Endodermal cell (in vitro differentiated cells): Measurements from ENCODE around the gene BPIFA1. TPM values are rescaled to one million over a fixed set of nuclear protein-coding genes. Genes with fewer than 3 reads are reported as not detected.

Source experiments
- DNase-seq: peaks from one replicate; pipeline ENCODE4 v3.0.0-alpha.2; 2017
- H3K27ac ChIP-seq: 2 replicates; pipeline ENCODE4 v1.5.1; 2013; ENCODE audit warnings: mild to moderate bottlenecking, low read depth, low read length, moderate library complexity
- H3K27me3 ChIP-seq: 2 replicates; pipeline ENCODE4 v1.6.1; 2013; ENCODE audit warnings: mild to moderate bottlenecking, low read length, moderate library complexity; ENCODE audit not compliant: insufficient read depth, control insufficient read depth, poor library complexity, severe bottlenecking
- H3K36me3 ChIP-seq: 2 replicates; pipeline ENCODE4 v1.7.0; 2013; ENCODE audit warnings: mild to moderate bottlenecking, low read length, moderate library complexity; ENCODE audit not compliant: control insufficient read depth, insufficient read depth
- H3K4me1 ChIP-seq: one replicate; pipeline ENCODE4 v1.7.0; 2013; ENCODE audit warnings: low read length; ENCODE audit not compliant: control insufficient read depth, insufficient read depth
- H3K4me3 ChIP-seq: 2 replicates; pipeline ENCODE4 v1.5.1; 2013; ENCODE audit warnings: mild to moderate bottlenecking, low read length, moderate library complexity
- H3K9ac ChIP-seq: 2 replicates; pipeline ENCODE4 v1.6.1; 2013; ENCODE audit warnings: mild to moderate bottlenecking, low read length, moderate library complexity; ENCODE audit not compliant: poor library complexity, severe bottlenecking; ENCODE audit errors: extremely low read depth
- H3K9me3 ChIP-seq: 2 replicates; pipeline ENCODE4 v1.6.1; 2013; ENCODE audit warnings: mild to moderate bottlenecking, low read length, moderate library complexity; ENCODE audit not compliant: control insufficient read depth
- H3K27ac Mint-ChIP-seq: 2 replicates; pipeline ENCODE4 v1.8.0; 2020; ENCODE audit warnings: mixed read lengths
- H3K27me3 Mint-ChIP-seq: 2 replicates; pipeline ENCODE4 v1.8.0; 2021; ENCODE audit warnings: mild to moderate bottlenecking, mixed read lengths; ENCODE audit not compliant: insufficient read depth
- H3K36me3 Mint-ChIP-seq: 2 replicates; pipeline ENCODE4 v1.8.0; 2020; ENCODE audit warnings: low read depth, mixed read lengths
- H3K4me1 Mint-ChIP-seq: 2 replicates; pipeline ENCODE4 v1.8.0; 2020; ENCODE audit warnings: mixed read lengths
- H3K4me3 Mint-ChIP-seq: 2 replicates; pipeline ENCODE4 v1.8.0; 2020; ENCODE audit warnings: mild to moderate bottlenecking, moderate library complexity, mixed read lengths
- H3K9me3 Mint-ChIP-seq: 2 replicates; pipeline ENCODE4 v1.8.0; 2020; ENCODE audit warnings: mild to moderate bottlenecking, mixed read lengths
- CTCF ChIP-seq: fragments of 200-600 bp; sonication (generic); conservative IDR thresholded peaks from 2 replicates; pipeline ENCODE4 v1.5.0; 2021; ENCODE audit warnings: antibody characterized with exemption, mild to moderate bottlenecking
- WGBS, 2 experiments: methylation state at CpG; one replicate each; pipeline versions ENCODE4 v1.1.5 to v1.1.7; 2013; ENCODE audit warnings: missing lambda C conversion rate in 2 of 2, mixed read lengths in 1 of 2; ENCODE audit not compliant: insufficient coverage in 1 of 2, insufficient read length in 1 of 2; 5-methylcytosine and 5-hydroxymethylcytosine counted together
- total RNA-seq, 2 donors: library from RNA; stranded (reverse); fragmentation: NEBNext Ultra II Directional in 1 of 2; extraction: Animal tissue kit (Norgen Biotek cat#: 25700) in 1 of 2; gene quantifications; 2 replicates in 1 of 2; 3 replicates in 1 of 2; pipeline ENCODE4 v1.2.1, GENCODE V29; 2021

The BPIFA1 gene
- total RNA-seq, 2 donors from 2014 or later = 1.4 TPM; not detected in 1

- 9 to 11% methylated on average over 13 of the region's 13 CpGs for WGBS, 2 experiments
- no peak for TF ChIP-seq CTCF
- Histone ChIP-seq H3K27ac (no peak overlapping the region), H3K9ac (no peak overlapping the region), H3K36me3 (no peaks in the 10 kb centered on the region), H3K4me3 (no peak overlapping the region), H3K4me1 (no peaks in the 10 kb centered on the region), H3K9me3 (no peaks in the 10 kb centered on the region), H3K27me3 (peaks cover 66% of the 10 kb centered on the region)
- Mint-ChIP-seq H3K9me3 (no peaks in the 10 kb centered on the region), H3K4me3 (no peak overlapping the region), H3K27ac (no peak overlapping the region), H3K36me3 (no peaks in the 10 kb centered on the region), H3K27me3 (peaks cover 35% of the 10 kb centered on the region), H3K4me1 (peaks cover 2% of the 10 kb centered on the region)
- peak; percentile 96 for DNase-seq
These were observed 26.0 kb upstream of the BPIFA1 start for GRCh38 chr20:33209789-33210188.

GRCh38 chr20:33210371-33210770 lies 25.4 kb upstream of the BPIFA1 start:
- H3K4me1 Mint-ChIP-seq = peaks cover 2% of the 10 kb centered on the region
- H3K36me3 Mint-ChIP-seq = no peaks in the 10 kb centered on the region
- no peaks in the 10 kb centered on the region for H3K9me3 Mint-ChIP-seq
- H3K9me3 ChIP-seq = no peaks in the 10 kb centered on the region
- no peak overlapping the region for H3K4me3 Mint-ChIP-seq
- no peaks in the 10 kb centered on the region for H3K4me1 ChIP-seq
- no peak overlapping the region for H3K27ac ChIP-seq
- no peak overlapping the region for H3K27ac Mint-ChIP-seq
- H3K9ac ChIP-seq = no peak overlapping the region
- H3K36me3 ChIP-seq = no peaks in the 10 kb centered on the region
- peaks cover 67% of the 10 kb centered on the region for H3K27me3 ChIP-seq
- TF ChIP-seq CTCF = no peak
- peaks cover 37% of the 10 kb centered on the region for H3K27me3 Mint-ChIP-seq
- DNase-seq = no peak
- H3K4me3 ChIP-seq = no peak overlapping the region
- WGBS, 2 experiments = 88% methylated on average over 1 of the region's 1 CpG; no CpG with 5 or more reads in 1 of the 2 experiments

DNA sequence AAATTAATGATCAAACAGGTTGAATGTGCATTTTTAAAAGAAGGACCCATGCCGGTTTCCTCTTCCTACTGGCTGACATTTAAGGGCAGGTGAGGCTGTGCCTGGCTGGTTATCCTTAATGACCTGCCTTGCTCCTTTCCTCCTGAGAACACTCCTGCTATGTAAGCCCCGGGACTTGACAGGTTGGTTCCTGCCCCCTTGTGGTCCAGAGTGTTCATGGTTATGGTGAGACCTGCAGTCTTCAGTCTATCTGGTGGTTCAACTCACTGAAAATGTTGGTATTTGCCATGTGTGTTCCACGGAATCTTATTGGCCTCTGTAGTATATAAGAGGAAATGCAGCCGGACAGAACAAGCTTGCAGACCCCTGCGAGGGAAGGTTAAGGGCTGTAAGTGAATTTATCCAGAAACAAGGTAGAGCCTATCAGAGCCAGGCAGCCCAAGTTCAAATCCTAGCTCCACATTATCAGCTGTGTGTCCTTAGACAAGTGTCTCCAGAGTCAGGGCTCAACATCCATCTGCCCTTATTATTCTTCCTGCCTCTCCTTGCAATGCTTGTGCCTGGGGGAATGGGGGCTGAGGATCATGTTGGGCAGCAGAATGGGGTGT lies 23.9 kb upstream of the BPIFA1 start:
- Mint-ChIP-seq H3K4me3 (no peak overlapping the region), H3K27ac (no peak overlapping the region), H3K9me3 (no peaks in the 10 kb centered on the region), H3K4me1 (peaks cover 2% of the 10 kb centered on the region), H3K36me3 (no peaks in the 10 kb centered on the region), H3K27me3 (peaks cover 33% of the 10 kb centered on the region)
- no peaks in the 10 kb centered on the region for H3K9me3 ChIP-seq
- H3K27ac ChIP-seq = no peak overlapping the region
- TF ChIP-seq CTCF = peak; percentile 94
- no peak overlapping the region for H3K9ac ChIP-seq
- no peak overlapping the region for H3K4me3 ChIP-seq
- 25% methylated on average over 4 to 5 of the region's 5 CpGs for WGBS, 2 experiments
- no peaks in the 10 kb centered on the region for H3K4me1 ChIP-seq
- no peaks in the 10 kb centered on the region for H3K36me3 ChIP-seq
- peak; percentile 92 for DNase-seq
- peaks cover 56% of the 10 kb centered on the region for H3K27me3 ChIP-seq
